ENCODE results near the gene TMEM72.

TMEM72 gene

DNA sequence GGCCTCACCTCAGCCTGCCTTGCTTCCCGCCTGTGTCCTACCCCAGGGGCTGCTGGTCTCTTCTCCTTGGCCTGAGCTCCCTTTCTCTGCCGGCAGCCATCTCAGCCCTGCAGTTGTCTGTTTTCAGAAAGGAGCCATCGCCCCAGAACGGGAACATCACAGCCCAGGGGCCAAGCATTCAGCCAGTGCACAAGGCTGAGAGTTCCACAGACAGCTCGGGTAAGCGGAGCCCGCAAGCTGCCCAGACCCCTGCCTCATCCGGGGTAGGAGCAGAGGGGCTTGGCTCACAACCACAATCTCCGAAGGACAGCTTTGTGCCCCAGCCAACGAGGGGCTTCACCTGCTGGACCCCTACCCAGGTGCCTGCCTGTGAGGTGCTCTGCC is 72.8 kb downstream of the TMEM72 start:
- Histone ChIP-seq H3K4me2 (ENCODE audit: insufficient read depth, low read length) (no peak overlapping the region), H3K36me3 (ENCODE audit: insufficient read depth, low read length) (no peaks in the 10 kb centered on the region), H2AFZ (ENCODE audit: low read depth, low read length) (no peak overlapping the region), H4K20me1 (ENCODE audit: insufficient read depth, low read length) (no peaks in the 10 kb centered on the region), H3K4me1 (ENCODE audit: insufficient read depth, low read length) (no peaks in the 10 kb centered on the region), H3K4me3 (ENCODE audit: low read depth in 1 of 2, low read length in 2 of 2) (no peak overlapping the region), H3K27me3 (ENCODE audit: insufficient read depth, low read length, poor library complexity) (no peaks in the 10 kb centered on the region), H3K9ac (ENCODE audit: low read depth, low read length) (no peak overlapping the region), H3K9me3 (ENCODE audit: insufficient read depth, low read length, severe bottlenecking) (no peaks in the 10 kb centered on the region), H3K79me2 (ENCODE audit: insufficient read depth, low read length) (no peaks in the 10 kb centered on the region), H3K27ac (ENCODE audit: low read length) (no peak overlapping the region)
- ATAC-seq (ENCODE audit: insufficient read depth, low read depth) (no peak), DNase-seq (no peak)
- TF ChIP-seq, protein P1, sequence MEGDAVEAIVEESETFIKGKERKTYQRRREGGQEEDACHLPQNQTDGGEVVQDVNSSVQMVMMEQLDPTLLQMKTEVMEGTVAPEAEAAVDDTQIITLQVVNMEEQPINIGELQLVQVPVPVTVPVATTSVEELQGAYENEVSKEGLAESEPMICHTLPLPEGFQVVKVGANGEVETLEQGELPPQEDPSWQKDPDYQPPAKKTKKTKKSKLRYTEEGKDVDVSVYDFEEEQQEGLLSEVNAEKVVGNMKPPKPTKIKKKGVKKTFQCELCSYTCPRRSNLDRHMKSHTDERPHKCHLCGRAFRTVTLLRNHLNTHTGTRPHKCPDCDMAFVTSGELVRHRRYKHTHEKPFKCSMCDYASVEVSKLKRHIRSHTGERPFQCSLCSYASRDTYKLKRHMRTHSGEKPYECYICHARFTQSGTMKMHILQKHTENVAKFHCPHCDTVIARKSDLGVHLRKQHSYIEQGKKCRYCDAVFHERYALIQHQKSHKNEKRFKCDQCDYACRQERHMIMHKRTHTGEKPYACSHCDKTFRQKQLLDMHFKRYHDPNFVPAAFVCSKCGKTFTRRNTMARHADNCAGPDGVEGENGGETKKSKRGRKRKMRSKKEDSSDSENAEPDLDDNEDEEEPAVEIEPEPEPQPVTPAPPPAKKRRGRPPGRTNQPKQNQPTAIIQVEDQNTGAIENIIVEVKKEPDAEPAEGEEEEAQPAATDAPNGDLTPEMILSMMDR (IDR thresholded peaks at IDR 0.05; ENCODE audit: borderline replicate concordance, extremely low read depth, low read length, poor library complexity, severe bottlenecking), result no peak
- TF ChIP-seq EZH2 (IDR thresholded peaks at IDR 0.05; ENCODE audit: borderline replicate concordance, low read depth, low read length, severe bottlenecking), result no peak

DNA sequence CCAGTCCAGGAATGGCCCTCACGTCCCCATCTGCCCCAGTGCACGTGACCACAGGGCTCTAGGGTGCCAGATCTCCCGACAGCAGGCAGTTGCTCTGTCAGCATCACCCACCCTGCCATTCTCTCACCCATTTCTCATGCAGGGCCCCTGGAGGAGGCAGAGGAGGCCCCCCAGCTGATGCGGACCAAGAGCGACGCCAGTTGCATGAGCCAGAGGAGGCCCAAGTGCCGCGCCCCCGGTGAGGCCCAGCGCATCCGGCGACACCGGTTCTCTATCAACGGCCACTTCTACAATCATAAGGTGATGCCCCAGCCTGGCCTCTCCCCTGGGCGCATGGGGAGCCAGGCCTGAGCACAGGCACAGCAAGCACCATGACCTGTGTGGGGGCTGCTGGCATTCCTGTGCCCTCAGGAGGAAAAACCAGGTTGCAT is 73.5 kb downstream of the TMEM72 start:
- no peak for ATAC-seq (ENCODE audit: insufficient read depth, low read depth)
- H4K20me1 ChIP-seq (ENCODE audit: insufficient read depth, low read length), result no peaks in the 10 kb centered on the region
- H3K9me3 ChIP-seq (ENCODE audit: insufficient read depth, low read length, severe bottlenecking), result no peaks in the 10 kb centered on the region
- H3K27me3 ChIP-seq (ENCODE audit: insufficient read depth, low read length, poor library complexity), result no peaks in the 10 kb centered on the region
- DNase-seq, result no peak
- H3K79me2 ChIP-seq (ENCODE audit: insufficient read depth, low read length), result no peaks in the 10 kb centered on the region
- H2AFZ ChIP-seq (ENCODE audit: low read depth, low read length), result no peak overlapping the region
- no peak overlapping the region for H3K27ac ChIP-seq (ENCODE audit: low read length)
- no peak overlapping the region for H3K4me3 ChIP-seq (ENCODE audit: low read depth in 1 of 2, low read length in 2 of 2)
- no peaks in the 10 kb centered on the region for H3K4me1 ChIP-seq (ENCODE audit: insufficient read depth, low read length)
- H3K4me2 ChIP-seq (ENCODE audit: insufficient read depth, low read length), result no peak overlapping the region
- TF ChIP-seq, protein P1 (IDR thresholded peaks at IDR 0.05; ENCODE audit: borderline replicate concordance, extremely low read depth, low read length, poor library complexity, severe bottlenecking), result no peak
- no peak for TF ChIP-seq EZH2 (IDR thresholded peaks at IDR 0.05; ENCODE audit: borderline replicate concordance, low read depth, low read length, severe bottlenecking)
- H3K9ac ChIP-seq (ENCODE audit: low read depth, low read length), result no peak overlapping the region
- no peaks in the 10 kb centered on the region for H3K36me3 ChIP-seq (ENCODE audit: insufficient read depth, low read length)

DNA sequence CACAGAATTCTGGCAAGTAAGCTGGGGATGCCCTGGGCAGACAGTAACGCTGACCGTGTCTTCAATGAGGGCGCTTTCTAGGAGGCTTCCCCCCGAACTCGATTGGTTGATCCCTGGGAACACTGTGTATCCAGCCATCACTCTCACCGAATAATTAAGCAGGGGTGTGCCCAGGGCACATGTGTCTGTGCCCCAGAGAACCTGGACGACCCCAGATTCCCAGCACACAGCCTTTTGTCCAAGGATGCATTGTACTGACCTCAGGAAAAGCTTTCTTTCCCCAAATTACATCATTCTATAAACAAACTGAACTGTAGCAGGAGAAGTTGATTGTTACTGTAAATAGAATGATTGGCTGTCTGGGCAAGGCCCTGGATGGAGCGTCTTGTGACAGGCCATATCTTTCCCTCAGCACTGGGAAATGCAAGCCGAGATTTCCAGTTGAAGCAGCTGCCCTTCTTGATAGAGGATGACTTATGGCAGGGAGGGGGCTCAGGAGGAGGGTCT is 74.1 kb downstream of the TMEM72 start:
- no peak overlapping the region for H2AFZ ChIP-seq (ENCODE audit: low read depth, low read length)
- TF ChIP-seq, protein P1 (IDR thresholded peaks at IDR 0.05; ENCODE audit: borderline replicate concordance, extremely low read depth, low read length, poor library complexity, severe bottlenecking), result no peak
- TF ChIP-seq EZH2 (IDR thresholded peaks at IDR 0.05; ENCODE audit: borderline replicate concordance, low read depth, low read length, severe bottlenecking), result no peak
- H3K27ac ChIP-seq (ENCODE audit: low read length), result no peak overlapping the region
- no peaks in the 10 kb centered on the region for H3K79me2 ChIP-seq (ENCODE audit: insufficient read depth, low read length)
- no peak overlapping the region for H3K9ac ChIP-seq (ENCODE audit: low read depth, low read length)
- H3K9me3 ChIP-seq (ENCODE audit: insufficient read depth, low read length, severe bottlenecking), result no peaks in the 10 kb centered on the region
- no peaks in the 10 kb centered on the region for H3K36me3 ChIP-seq (ENCODE audit: insufficient read depth, low read length)
- DNase-seq (no peak), ATAC-seq (ENCODE audit: insufficient read depth, low read depth) (no peak)
- H3K27me3 ChIP-seq (ENCODE audit: insufficient read depth, low read length, poor library complexity), result no peaks in the 10 kb centered on the region
- H3K4me1 ChIP-seq (ENCODE audit: insufficient read depth, low read length), result no peaks in the 10 kb centered on the region
- no peak overlapping the region for H3K4me2 ChIP-seq (ENCODE audit: insufficient read depth, low read length)
- H3K4me3 ChIP-seq (ENCODE audit: low read depth in 1 of 2, low read length in 2 of 2), result no peak overlapping the region
- H4K20me1 ChIP-seq (ENCODE audit: insufficient read depth, low read length), result no peaks in the 10 kb centered on the region

DNA sequence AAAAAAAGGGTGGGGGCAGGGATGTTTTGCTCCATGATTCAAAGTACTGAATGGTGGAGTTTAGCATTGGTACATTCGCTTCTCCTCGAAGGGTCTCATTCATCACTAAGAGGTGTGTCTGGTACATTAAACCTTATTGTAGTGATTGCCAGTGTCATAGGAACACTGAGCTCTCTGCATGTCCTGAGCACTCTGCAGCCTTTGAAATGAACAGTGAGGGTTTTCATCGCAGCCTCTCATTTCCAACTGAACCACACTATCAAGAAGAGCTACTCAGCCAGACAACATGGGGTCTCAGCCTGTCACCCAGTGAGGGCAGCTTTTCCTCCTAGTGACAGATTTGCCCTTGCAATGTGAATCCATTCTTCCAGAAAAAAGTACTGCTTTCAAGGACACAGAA is 75.0 kb downstream of the TMEM72 start:
- no peaks in the 10 kb centered on the region for H3K9me3 ChIP-seq (ENCODE audit: insufficient read depth, low read length, severe bottlenecking)
- H4K20me1 ChIP-seq (ENCODE audit: insufficient read depth, low read length), result no peaks in the 10 kb centered on the region
- no peak overlapping the region for H3K4me3 ChIP-seq (ENCODE audit: low read depth in 1 of 2, low read length in 2 of 2)
- H3K4me1 ChIP-seq (ENCODE audit: insufficient read depth, low read length), result no peaks in the 10 kb centered on the region
- no peak overlapping the region for H3K4me2 ChIP-seq (ENCODE audit: insufficient read depth, low read length)
- H3K79me2 ChIP-seq (ENCODE audit: insufficient read depth, low read length), result no peaks in the 10 kb centered on the region
- no peak overlapping the region for H3K27ac ChIP-seq (ENCODE audit: low read length)
- H3K9ac ChIP-seq (ENCODE audit: low read depth, low read length), result no peak overlapping the region
- ATAC-seq (ENCODE audit: insufficient read depth, low read depth) (no peak), DNase-seq (no peak)
- no peak for TF ChIP-seq EZH2 (IDR thresholded peaks at IDR 0.05; ENCODE audit: borderline replicate concordance, low read depth, low read length, severe bottlenecking)
- TF ChIP-seq, protein P1 (IDR thresholded peaks at IDR 0.05; ENCODE audit: borderline replicate concordance, extremely low read depth, low read length, poor library complexity, severe bottlenecking), result no peak
- no peaks in the 10 kb centered on the region for H3K27me3 ChIP-seq (ENCODE audit: insufficient read depth, low read length, poor library complexity)
- H3K36me3 ChIP-seq (ENCODE audit: insufficient read depth, low read length), result no peaks in the 10 kb centered on the region
- no peak overlapping the region for H2AFZ ChIP-seq (ENCODE audit: low read depth, low read length)

Data from DND-41 (cell line).